ENCODE results near the gene ALDOC.
"Not testable (repeated sequence)": the region's sequence is repeated elsewhere in the genome, so short reads cannot be mapped to it uniquely, and the experiment has no call there.

The ALDOC gene

DNA sequence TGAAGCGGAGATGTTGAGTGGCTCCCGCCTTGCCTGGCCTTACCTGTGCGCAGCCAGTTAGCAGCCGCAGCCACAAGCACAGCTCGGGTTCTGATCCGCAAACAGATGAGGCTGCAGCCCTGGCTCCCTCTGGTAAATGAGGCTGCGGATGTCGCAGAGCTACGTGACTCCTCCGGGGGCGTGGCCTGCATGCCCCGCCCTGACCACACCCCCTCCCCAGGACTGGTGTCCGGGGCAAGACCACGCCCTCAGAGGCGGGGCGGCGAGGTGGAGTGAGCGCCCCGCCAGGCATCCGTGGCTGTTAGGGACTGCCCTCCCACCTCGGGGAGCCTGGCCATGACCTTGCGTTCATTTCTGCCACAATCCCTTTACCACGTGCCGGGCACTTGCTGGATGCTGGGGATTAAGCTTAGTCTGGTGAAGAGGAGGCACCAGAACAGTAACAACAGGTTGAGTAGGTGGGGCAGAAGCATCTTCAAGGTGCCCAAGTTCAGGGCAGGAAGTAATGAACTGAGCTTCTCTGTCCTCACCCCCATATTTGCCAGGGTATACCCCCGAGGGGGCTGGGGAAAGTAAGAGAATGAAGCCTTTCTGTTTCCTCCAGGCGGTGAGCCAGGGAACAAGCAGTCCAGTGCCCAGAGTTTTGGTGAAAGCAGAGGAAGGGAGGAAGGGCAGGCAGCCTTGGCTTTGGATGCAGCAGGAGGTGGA is at the start of gene ALDOC:
Gene ALDOC (minus strand): TSS at position 138 of the 708 bp plus-strand sequence. CDS start 1,363 bp downstream, outside the sequence.
- DNase-seq, result peak; percentile 98

DNA sequence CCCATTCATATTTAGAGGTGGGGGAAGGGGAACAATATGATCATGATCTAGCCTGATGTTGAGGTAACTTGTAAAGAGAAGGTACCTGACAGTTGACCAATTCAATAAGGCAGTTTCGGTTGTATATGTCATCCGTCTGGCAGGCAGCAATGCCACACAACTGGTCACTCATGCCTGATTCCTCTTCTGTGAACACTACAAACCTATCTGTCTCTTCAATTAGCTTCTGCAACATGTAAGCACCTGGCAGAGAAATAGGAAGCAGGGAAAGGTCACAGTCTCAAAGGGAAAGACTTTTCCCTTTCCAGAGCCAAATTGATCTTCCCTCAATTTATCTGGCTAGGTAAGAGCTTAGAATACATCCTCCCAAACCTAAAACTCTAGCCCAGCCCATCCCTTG is 47.5 kb upstream of the ALDOC start:
- no peak for DNase-seq

- no peak for DNase-seq
These were observed 47.0 kb upstream of the ALDOC start for GRCh38 chr17:28623696-28624095.

DNA sequence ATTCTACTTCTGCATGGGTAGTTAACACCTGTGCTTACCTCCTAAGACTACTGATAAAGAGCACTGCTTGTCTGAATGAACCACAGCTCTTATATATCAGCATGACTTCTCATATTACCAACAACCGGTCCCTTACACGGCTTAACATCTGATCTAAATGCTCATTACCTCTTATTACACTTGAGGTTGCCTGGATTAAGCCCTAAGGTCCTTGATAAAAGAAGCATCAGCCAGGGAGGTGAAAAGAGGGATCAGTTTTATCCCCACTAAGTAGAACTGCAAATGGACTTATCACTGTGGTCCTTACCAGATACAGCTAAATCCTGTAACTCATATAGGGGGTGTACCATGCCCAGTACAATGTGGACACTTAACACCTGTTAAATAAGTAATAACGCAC is 45.5 kb upstream of the ALDOC start:
- DNase-seq, result no peak

DNA sequence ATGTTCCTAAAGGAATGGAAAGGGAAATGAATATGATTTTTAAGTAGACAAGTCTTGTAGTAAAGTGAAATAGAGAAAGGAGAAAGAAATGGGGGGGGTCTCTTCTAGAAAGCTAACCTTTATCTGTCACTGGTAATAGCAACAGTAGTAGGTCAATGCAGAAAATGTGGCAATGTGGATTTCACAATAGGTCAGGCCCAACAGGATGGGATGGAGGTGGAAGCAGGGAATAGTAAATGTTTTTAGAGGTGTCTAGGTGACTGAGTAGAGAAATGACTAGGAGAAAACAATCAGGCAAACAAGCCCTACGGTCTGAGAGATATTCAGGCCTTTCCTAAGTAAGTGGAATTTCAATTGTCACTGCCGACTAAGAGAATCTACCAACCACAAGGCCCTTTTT is 43.3 kb upstream of the ALDOC start:
- no peak for DNase-seq

DNA sequence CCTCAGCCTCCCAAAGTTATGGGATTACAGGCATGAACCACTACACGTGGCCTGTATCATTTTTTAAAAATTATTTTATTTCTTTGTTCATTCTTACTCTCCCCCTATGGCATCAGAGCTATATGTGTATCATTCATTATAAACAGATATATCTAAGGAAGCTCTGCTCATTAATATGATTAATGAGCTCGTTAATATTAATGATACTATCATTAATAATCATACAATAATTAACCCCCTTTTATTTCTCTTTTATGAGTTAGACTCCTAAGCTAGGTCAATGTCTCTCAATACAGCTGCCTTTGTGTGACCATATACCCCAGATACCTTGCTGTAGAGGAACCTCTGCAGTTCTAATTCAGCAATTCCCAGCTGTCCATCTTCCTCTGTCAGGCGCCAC is 41.8 kb upstream of the ALDOC start:
- no peak for DNase-seq

DNA sequence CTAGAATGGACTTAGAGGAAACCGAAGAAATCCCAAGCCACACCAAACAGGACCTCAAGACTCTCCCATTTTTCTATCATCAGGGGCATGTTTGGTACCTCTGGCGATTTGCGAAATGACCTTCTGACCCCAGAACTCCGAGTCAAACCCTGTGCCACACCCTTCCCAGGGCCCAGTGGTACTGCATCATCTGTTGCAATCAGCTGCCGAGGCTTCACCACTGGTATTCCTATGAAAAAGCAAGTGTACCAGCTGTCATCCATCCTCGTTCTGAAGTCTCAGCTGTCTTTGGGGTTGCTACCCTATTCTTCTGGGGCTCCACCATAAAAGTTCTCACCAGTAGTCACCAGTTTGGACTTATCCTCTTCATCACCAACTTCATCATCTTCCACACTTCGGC is 39.6 kb upstream of the ALDOC start:
- DNase-seq, result no peak

- no peak for DNase-seq
These were observed 38.7 kb upstream of the ALDOC start for GRCh38 chr17:28615260-28615940.

DNA sequence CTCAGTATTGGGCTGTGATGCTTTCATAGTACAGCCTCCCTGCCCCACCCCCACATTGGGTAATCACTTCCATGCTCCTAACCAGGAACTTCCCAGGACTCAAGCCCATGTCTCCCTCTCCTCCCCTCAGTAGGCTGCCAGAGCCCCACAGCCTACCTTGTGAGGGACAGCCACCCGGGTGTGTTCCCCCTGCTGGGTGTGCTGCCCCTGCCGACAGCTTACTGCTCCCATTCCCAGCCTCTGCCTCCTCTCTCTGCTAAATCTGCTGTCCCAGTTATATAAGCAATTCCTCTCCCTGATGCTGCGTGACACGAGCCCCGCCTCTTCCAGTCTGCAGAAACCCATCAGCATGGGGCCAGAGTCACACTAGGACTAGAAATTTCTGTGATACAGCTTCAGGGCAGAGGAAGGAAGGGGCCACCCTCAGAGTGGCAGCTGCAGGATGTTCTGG is 37.3 kb upstream of the ALDOC start, which contains the start of gene RSKR:
Gene RSKR (minus strand): TSS at position 255 of the 451 bp plus-strand sequence. CDS start 24 bp downstream, at position 231.
- no peak for DNase-seq

- peak; percentile 39 for DNase-seq
These were observed 36.5 kb upstream of the ALDOC start for GRCh38 chr17:28612936-28613872.

DNA sequence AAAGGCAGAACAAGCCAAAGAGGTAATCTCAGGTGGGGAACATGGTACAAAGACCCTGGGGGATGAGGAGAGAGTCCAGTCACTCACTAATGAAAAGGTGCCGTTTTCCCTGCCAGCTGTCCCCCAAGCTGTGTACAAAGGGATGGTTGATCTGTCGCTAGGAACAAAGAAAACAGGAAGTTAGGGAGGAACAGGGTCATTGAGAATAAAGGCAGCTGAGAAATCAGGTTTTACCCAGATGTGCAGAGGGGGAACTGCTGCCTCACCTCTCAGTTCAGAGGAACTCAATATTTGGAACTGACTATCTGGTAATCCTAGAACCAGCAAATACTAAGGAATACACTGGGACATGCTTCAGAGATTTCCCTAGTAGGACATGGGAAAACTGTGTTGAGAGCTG is 35.8 kb upstream of the ALDOC start:
- DNase-seq, result no peak

DNA sequence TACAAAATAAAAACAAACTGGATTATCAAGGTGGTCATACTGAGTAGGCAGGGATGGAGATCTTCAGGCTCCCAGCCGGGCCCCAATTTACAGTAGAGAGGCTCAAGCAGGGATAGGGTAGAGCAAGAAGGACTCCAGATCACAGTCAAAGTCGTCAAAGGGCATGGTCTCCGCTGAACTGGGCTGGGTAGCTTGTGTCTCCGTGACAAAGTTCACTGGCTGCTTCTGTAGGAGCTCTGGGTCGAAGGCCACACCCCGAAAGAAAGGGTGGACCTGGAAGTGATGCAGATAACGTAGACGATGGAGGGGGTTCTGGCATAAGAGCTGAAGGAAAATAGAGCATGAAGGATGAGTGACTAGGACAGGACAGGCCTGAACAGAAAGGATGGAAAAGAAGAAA is 33.7 kb upstream of the ALDOC start:
- no peak for DNase-seq

DNA sequence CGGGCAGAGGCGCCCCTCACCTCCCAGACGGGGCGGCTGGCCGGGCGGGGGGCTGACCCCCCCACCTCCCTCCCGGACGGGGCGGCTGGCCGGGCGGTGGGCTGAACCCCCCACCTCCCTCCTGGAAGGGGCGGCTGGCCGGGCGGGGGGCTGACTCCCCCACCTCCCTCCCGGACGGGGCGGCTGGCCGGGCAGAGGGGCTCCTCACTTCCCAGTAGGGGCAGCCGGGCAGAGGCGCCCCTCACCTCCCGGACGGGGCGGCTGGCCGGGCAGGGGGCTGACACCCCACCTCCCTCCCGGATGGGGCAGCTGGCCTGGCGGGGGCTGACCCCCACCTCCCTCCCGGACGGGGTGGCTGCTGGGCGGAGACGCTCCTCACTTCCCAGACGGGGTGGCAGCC is 27.3 kb upstream of the ALDOC start:
- not testable (repeated sequence) for DNase-seq

DNA sequence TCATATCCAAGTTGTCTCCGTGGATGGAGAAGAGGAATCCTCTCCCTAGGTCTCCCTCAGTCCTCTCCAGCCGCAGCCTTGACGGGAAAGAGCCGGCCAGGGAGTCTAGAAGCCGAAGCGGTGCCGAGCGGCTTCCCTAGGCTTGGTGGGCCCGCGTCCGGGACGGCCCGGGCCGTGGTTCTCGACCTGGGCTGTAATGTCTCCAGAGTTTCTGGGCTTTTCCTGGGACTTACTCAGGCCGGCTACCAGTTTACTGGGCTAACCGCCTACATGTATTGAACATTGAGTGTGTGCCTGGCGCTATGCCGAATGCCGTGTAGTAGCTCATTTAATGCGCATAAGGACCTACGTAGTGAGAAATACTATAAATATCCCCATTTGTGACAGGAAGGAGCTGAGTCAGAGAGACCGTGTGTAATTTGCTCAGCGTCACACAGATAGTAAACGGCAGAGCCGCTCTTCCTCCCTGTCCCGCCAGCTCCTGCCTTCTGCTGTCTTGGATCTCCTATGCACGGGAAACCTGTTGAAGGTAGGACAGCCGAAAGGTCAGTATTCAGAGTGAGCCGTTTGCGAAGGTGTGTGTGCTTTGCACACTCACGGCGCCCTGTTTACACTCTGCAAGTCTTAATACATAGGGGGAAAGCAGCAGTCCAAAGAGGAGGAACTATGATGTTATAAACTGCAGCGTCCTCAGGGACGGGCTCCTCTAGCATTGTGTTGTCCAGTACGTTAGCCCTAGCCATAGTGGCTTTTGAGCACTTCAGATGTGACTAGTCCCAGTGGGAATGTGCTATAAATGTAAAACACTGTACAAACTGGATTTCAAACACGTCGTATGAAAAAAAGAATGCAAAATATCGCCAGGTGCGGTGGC is 22.9 kb upstream of the ALDOC start:
- no peak for DNase-seq

DNA sequence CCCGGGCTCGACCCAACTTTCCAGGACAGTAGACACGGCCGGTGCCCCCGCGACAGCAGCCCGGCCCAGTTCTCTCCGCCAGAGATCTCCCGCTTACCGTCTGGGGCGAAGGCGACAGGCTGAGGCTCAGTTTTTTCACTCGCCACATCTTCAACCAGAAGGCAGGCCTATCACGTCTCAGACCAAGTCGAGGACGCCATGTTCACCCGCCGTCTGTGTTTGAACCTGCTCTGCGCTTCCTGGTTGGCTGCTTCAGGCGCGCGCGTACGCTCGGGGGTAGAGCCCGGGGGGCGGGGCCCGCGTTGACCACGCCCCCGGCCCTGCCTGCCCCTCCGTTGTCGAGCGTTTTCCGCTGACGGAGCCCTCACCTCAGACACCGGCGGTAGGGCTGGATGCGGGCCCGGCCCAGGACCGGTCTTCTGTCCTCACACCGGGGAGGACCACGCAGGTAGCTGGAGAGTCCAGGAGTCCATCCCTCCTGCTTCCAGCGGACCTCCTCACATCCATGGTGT is 22.2 kb upstream of the ALDOC start, which contains the start of gene SPAG5:
Gene SPAG5 (minus strand): TSS at position 227 of the 512 bp plus-strand sequence. CDS start 79 bp downstream, at position 148.
- peak; percentile 95 for DNase-seq

DNA sequence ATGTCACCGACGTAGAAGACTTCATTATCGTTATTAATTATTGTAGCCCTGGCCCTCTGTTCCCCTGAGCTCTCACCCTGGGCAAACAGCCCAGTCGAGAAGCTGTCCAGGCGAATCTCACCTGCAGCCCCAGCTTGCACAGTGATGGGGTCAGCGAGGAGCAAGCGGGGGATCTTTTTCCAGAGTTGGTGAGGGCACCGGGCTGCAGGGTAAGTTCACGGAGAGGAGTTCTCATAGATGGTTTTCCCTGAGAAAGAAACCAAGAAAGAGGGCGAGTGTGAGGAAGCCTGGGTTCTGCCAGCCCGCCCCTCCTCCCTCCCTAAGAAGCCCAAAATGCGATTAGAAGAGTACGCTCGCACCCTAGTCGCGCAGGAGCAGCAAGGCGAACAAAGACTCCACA is 21.7 kb upstream of the ALDOC start:
- DNase-seq, result no peak

DNA sequence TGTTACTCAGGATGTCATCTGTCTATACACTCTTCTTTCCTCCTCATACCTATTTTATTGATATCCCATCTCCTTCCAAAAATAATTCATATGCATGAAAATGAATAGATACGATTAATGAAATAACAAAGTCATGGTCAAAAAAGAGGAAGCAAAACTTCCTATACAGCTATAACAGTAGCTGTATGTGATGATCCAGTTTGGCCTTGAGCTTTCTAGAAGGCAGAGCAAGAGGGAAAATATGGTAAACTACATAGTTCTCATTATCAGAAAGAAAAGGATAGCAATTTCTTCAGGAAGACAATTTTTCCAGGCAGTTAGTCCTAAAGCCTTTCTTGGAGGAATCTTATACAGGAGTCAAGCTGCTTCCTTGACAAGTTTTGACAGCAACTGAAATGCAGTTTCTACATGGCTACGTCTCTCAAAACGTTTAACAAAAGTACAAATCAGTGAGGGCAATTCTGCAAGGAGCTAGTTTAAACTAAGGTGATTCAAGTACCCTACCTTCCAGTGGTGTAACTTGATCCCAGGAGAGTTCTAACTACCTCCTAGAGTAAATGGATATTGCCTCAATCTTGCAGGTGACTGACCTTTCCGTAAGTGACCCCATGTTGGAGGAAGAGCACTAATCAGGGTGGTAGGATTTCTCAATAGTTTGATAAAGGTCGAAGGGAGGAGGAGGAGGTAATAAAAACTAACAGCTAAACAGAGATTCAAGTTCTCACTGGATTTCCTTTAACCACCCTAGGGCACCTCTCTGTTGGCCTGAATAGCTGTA is 21.1 kb upstream of the ALDOC start:
- no peak for DNase-seq

GRCh38 chr17:28592260-28592659 is 15.6 kb upstream of the ALDOC start:
- DNase-seq, result no peak

GRCh38 chr17:28585851-28586250 is 9.2 kb upstream of the ALDOC start:
- no peak for DNase-seq

- DNase-seq, result no peak
These were observed 7.7 kb upstream of the ALDOC start for GRCh38 chr17:28584434-28584833.

GRCh38 chr17:28582513-28582912 is 5.8 kb upstream of the ALDOC start:
- no peak for DNase-seq

All from activated T-cell treated with anti-CD3 and anti-CD28 coated beads, Interleukin-2, amount 50 U/mL, for 1 hour (primary cell).